HepG2 (cell line): ENCODE data around the gene INHA. TPM values are rescaled to one million over a fixed set of nuclear protein-coding genes. Genes with fewer than 3 reads are reported as not detected.
A peak's percentile ranks its signal among the peaks of the same experiment; 100 is the strongest.

Source experiments
- CAMTA2 ChIP-seq: sonication (generic); formaldehyde crosslinking; IDR thresholded peaks from 2 replicates; pipeline ENCODE4 v1.4.0; 2020; ENCODE audit warnings: mild to moderate bottlenecking, missing genetic modification reagents, borderline replicate concordance
- DPF2 ChIP-seq: sonication (generic); formaldehyde crosslinking; IDR thresholded peaks from 2 replicates; pipeline ENCODE4 v1.4.0; 2020; ENCODE audit warnings: mild to moderate bottlenecking, low read depth, missing genetic modification reagents, borderline replicate concordance
- ETV5 ChIP-seq: IDR thresholded peaks from 2 replicates; pipeline ENCODE4 v1.6.1; 2018; ENCODE audit warnings: missing biosample characterization, missing genetic modification reagents, inconsistent platforms, borderline replicate concordance
- FOXK2 ChIP-seq: fragments of 450-650 bp; IDR thresholded peaks from 2 replicates; pipeline ENCODE4 v1.6.1; 2016
- HIVEP1 ChIP-seq: sonication (generic); formaldehyde crosslinking; IDR thresholded peaks from 2 replicates; pipeline ENCODE4 v1.4.0; 2020; ENCODE audit warnings: mild to moderate bottlenecking, missing genetic modification reagents
- NFATC3 ChIP-seq: sonication (generic); formaldehyde crosslinking; IDR thresholded peaks from 2 replicates; pipeline ENCODE4 v1.5.1; 2020; ENCODE audit warnings: mild to moderate bottlenecking, missing genetic modification reagents
- POLR2AphosphoS5 ChIP-seq: IDR thresholded peaks from 2 replicates; pipeline ENCODE4 v1.6.1; 2012; ENCODE audit warnings: low read depth, low read length
- SMAD1 ChIP-seq: sonication (generic); formaldehyde crosslinking; IDR thresholded peaks from 2 replicates; pipeline ENCODE4 v1.4.0; 2020; ENCODE audit warnings: missing genetic modification reagents, low read depth, mild to moderate bottlenecking, borderline replicate concordance
- SNAI1 ChIP-seq: sonication (generic); formaldehyde crosslinking; IDR thresholded peaks from 2 replicates; pipeline ENCODE4 v1.5.0; 2020; ENCODE audit warnings: mild to moderate bottlenecking, missing genetic modification reagents, borderline replicate concordance
- SRY ChIP-seq: sonication (generic); formaldehyde crosslinking; IDR thresholded peaks from 2 replicates; pipeline ENCODE4 v1.8.0; 2022; ENCODE audit warnings: mild to moderate bottlenecking, missing genetic modification reagents
- TEAD3 ChIP-seq: optimal IDR thresholded peaks from 2 replicates; pipeline ENCODE3; 2016; ENCODE audit warnings: borderline replicate concordance
- ZNF101 ChIP-seq: sonication (generic); formaldehyde crosslinking; IDR thresholded peaks from 2 replicates; pipeline ENCODE4 v1.4.0; 2020; ENCODE audit warnings: mild to moderate bottlenecking, low read depth, missing genetic modification reagents, borderline replicate concordance
- ZNF263 ChIP-seq: sonication (generic); formaldehyde crosslinking; IDR thresholded peaks from 2 replicates; pipeline ENCODE4 v1.4.0; 2020; ENCODE audit warnings: missing genetic modification reagents
- ZNF607 ChIP-seq: sonication (generic); formaldehyde crosslinking; IDR thresholded peaks from 2 replicates; pipeline ENCODE4 v1.5.1; 2020; ENCODE audit warnings: missing genetic modification reagents, mild to moderate bottlenecking, borderline replicate concordance
- ZNF841 ChIP-seq: sonication (generic); formaldehyde crosslinking; IDR thresholded peaks from 2 replicates; pipeline ENCODE4 v1.8.1; 2023; ENCODE audit warnings: missing genetic modification reagents, borderline replicate concordance
- ZSCAN25 ChIP-seq: sonication (generic); formaldehyde crosslinking; IDR thresholded peaks from 2 replicates; pipeline ENCODE4 v1.8.0; 2022; ENCODE audit warnings: mild to moderate bottlenecking, missing genetic modification reagents
- polyA plus RNA-seq, 8 experiments: library from polyadenylated mRNA; depleted of rRNA in 3 of 8; stranded (reverse) in 7 of 8; unstranded in 1 of 8; fragments of >200 nt; fragmentation: Illumina TruSeq in 4 of 8; extraction: Trizol in 4 of 8; gene quantifications; 2 replicates each; pipeline versions ENCODE4 v1.2.1 to v1.2.3, GENCODE V29; 2011 to 2016; ENCODE audit warnings: low read depth in 4 of 8, missing spikeins in 1 of 8, mixed read lengths in 1 of 8; ENCODE audit not compliant: insufficient read depth in 1 of 8
- total RNA-seq, 5 experiments: library from RNA; depleted of rRNA; stranded (reverse); fragments of >200 nt; fragmentation: Illumina TruSeq; extraction: Trizol; gene quantifications; 2 replicates each; pipeline ENCODE4 v1.2.3, GENCODE V29; 2016; ENCODE audit warnings: low read depth in 1 of 5
- TF ChIP-seq, protein P1 (sequence below): sonication (generic); formaldehyde crosslinking; IDR thresholded peaks from 2 replicates; pipeline ENCODE4 v1.8.0; 2022; ENCODE audit warnings: missing genetic modification reagents, mild to moderate bottlenecking, moderate library complexity, borderline replicate concordance
- TF ChIP-seq, protein P2 (sequence below), 2 experiments: IDR thresholded peaks; 2 replicates each; pipeline ENCODE4 v1.6.1; 2011 to 2012; ENCODE audit warnings: low read length in 2 of 2, borderline replicate concordance in 1 of 2, low read depth in 1 of 2, mild to moderate bottlenecking in 1 of 2, moderate library complexity in 1 of 2
- TF ChIP-seq, protein P3 (sequence below): IDR thresholded peaks from 2 replicates; pipeline ENCODE4 v1.6.1; 2016; ENCODE audit warnings: missing genetic modification reagents, missing compliant biosample characterization
- TF ChIP-seq, protein P4 (sequence below): sonication (generic); formaldehyde crosslinking; IDR thresholded peaks from 2 replicates; pipeline ENCODE4 v1.8.1; 2023; ENCODE audit warnings: mild to moderate bottlenecking, missing genetic modification reagents, borderline replicate concordance
- TF ChIP-seq, protein P5 (sequence below): sonication (generic); formaldehyde crosslinking; IDR thresholded peaks from 2 replicates; pipeline ENCODE4 v1.8.0; 2022; ENCODE audit warnings: low read depth, missing genetic modification reagents

The INHA gene
- total and polyA plus RNA-seq, 2 of the 13 experiments (the other 11 are each of a cell fraction or from before 2014, with no cell fraction given) = 4.1 to 15.2 TPM

DNA sequence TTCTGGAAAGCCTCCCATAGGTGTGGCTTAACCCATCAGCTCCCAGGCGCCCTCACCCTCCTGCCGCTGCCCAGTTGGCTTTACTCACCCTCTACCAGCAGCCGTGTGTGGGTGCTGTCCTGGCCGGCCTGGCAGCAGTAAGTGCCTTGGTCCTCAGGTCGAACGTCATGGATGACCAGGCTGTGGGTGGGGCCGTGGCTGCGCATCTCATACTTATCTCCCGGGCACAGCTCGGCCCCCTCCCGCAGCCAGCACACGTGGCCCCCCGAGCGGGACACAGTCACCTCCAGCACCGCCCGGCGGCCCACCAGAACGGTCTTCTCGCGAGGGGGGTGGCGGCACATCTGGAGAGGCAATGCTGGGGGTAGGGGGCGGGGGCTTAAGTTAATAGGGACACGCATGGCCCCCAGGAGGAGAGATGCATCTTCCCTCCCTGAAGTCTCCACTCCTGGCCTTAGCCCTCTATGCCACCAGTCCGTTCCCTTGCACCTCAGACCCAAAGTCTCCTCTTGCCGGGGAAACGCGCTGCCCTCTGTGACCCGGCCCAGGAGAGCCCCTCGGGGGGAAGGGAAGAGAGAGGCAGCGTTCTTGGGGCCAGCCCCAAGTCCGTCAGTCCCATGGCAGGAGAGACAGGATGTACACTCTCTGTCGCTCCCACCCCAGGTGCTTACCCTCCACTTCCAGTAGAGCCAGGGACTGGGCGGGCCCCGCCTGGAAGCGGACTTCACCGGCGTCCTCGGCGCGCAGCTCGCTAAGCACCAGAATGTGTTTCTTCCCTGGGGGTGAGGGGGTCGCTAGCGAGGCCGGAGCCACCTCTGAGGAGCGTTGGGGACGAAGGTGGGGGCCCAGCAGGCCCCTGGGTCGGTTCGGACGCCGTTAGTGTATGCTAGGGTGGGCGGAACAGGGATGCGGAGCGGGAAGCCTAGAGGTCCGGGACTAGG lies 20.4 kb upstream of the INHA start (continued):
- TF ChIP-seq SNAI1 (CRISPR knock-in tag) (peak; percentile 50; the same call in 1 of the 2 replicates), CAMTA2 (CRISPR knock-in tag) (peak; percentile 56), SMAD1 (no peak), TEAD3 (CRISPR knock-in tag) (no peak), ZNF607 (0 out of 2 replicates have a peak, but pooled peaks have one; percentile 26), DPF2 (CRISPR knock-in tag) (no peak), HIVEP1 (CRISPR knock-in tag) (peak; percentile 85), ETV5 (CRISPR knock-in tag) (peak; percentile 26; the same call in 1 of the 2 replicates), ZSCAN25 (CRISPR knock-in tag) (no peak), ZNF841 (CRISPR knock-in tag) (no peak), NFATC3 (CRISPR knock-in tag) (peak; percentile 86; the same call in 1 of the 2 replicates), POLR2AphosphoS5 (peak; percentile 76), SRY (CRISPR knock-in tag) (peak; percentile 88), FOXK2 (no peak), ZNF263 (CRISPR knock-in tag) (peak; percentile 47; the same call in 1 of the 2 replicates), ZNF101 (CRISPR knock-in tag) (no peak)
- TF ChIP-seq, protein P1, sequence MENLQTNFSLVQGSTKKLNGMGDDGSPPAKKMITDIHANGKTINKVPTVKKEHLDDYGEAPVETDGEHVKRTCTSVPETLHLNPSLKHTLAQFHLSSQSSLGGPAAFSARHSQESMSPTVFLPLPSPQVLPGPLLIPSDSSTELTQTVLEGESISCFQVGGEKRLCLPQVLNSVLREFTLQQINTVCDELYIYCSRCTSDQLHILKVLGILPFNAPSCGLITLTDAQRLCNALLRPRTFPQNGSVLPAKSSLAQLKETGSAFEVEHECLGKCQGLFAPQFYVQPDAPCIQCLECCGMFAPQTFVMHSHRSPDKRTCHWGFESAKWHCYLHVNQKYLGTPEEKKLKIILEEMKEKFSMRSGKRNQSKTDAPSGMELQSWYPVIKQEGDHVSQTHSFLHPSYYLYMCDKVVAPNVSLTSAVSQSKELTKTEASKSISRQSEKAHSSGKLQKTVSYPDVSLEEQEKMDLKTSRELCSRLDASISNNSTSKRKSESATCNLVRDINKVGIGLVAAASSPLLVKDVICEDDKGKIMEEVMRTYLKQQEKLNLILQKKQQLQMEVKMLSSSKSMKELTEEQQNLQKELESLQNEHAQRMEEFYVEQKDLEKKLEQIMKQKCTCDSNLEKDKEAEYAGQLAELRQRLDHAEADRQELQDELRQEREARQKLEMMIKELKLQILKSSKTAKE (CRISPR knock-in tag) = no peak
- TF ChIP-seq, protein P2, sequence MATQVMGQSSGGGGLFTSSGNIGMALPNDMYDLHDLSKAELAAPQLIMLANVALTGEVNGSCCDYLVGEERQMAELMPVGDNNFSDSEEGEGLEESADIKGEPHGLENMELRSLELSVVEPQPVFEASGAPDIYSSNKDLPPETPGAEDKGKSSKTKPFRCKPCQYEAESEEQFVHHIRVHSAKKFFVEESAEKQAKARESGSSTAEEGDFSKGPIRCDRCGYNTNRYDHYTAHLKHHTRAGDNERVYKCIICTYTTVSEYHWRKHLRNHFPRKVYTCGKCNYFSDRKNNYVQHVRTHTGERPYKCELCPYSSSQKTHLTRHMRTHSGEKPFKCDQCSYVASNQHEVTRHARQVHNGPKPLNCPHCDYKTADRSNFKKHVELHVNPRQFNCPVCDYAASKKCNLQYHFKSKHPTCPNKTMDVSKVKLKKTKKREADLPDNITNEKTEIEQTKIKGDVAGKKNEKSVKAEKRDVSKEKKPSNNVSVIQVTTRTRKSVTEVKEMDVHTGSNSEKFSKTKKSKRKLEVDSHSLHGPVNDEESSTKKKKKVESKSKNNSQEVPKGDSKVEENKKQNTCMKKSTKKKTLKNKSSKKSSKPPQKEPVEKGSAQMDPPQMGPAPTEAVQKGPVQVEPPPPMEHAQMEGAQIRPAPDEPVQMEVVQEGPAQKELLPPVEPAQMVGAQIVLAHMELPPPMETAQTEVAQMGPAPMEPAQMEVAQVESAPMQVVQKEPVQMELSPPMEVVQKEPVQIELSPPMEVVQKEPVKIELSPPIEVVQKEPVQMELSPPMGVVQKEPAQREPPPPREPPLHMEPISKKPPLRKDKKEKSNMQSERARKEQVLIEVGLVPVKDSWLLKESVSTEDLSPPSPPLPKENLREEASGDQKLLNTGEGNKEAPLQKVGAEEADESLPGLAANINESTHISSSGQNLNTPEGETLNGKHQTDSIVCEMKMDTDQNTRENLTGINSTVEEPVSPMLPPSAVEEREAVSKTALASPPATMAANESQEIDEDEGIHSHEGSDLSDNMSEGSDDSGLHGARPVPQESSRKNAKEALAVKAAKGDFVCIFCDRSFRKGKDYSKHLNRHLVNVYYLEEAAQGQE (IDR thresholded peaks at IDR 0.05; ENCODE audit: borderline replicate concordance in 1 of 2, low read depth in 1 of 2, low read length in 2 of 2) = no peak
- TF ChIP-seq, protein P3, sequence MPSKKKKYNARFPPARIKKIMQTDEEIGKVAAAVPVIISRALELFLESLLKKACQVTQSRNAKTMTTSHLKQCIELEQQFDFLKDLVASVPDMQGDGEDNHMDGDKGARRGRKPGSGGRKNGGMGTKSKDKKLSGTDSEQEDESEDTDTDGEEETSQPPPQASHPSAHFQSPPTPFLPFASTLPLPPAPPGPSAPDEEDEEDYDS = no peak
- TF ChIP-seq, protein P4, sequence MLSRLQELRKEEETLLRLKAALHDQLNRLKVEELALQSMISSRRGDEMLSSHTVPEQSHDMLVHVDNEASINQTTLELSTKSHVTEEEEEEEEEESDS = no peak
- TF ChIP-seq, protein P5, sequence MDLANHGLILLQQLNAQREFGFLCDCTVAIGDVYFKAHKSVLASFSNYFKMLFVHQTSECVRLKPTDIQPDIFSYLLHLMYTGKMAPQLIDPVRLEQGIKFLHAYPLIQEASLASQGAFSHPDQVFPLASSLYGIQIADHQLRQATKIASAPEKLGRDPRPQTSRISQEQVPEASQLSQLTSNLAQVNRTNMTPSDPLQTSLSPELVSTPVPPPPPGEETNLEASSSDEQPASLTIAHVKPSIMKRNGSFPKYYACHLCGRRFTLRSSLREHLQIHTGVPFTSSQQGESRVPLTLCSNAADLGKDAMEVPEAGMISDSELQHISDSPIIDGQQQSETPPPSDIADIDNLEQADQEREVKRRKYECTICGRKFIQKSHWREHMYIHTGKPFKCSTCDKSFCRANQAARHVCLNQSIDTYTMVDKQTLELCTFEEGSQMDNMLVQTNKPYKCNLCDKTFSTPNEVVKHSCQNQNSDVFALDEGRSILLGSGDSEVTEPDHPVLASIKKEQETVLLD = peak; percentile 45
